Measurements from ENCODE around the gene GRK2. TPM values are rescaled to one million over a fixed set of nuclear protein-coding genes. Genes with fewer than 3 reads are reported as not detected.
"Not testable (repeated sequence)": the region's sequence is repeated elsewhere in the genome, so short reads cannot be mapped to it uniquely, and the experiment has no call there.

GRK2 gene
- total and polyA plus RNA-seq, 2 donors (not counting 1 experiment from before 2014, with no cell fraction given) = 20.1 to 28.9 TPM

DNA sequence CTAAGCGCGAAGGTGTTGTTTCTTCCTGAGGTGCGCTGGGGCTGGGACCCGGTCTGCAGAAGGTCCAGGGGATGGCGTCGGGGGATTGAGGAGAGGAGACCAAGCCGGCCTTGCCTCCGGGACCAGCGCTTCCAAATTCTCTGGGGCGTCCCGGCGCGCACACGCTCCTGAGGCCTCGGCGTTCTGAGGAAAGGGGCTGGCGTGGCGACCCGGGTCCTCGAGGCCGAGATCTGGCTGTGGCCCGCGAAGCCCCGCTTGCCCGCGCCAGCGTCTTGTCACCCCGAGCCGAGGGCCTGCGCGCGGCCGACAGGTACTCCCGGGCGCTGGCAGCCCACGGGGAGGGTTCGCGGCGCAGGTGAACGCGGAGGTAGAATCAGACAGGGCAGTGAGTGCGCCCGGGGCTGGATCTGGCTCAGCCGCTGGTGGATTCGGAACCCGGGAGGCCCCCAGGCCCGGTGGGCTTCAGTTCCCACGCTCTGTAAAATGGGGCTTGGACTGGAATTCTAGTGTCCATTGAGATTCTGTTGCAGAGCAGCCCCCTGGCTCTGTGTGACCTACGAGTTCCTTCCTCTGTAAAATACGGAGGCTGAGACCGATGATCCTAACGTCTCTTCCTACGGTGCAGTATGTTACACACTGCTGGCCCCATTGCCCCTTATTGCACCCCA is 51.7 kb downstream of the GRK2 start:
- peak overlapping the region; percentile 74 for H3K9ac ChIP-seq (ENCODE audit: insufficient read depth, low read length)
- H3K36me3 ChIP-seq (ENCODE audit: control insufficient read depth, insufficient read depth, low read length) = no peaks in the 10 kb centered on the region
- peak overlapping the region; percentile 92 for H2AFZ ChIP-seq (ENCODE audit: low read length)
- H3K27ac ChIP-seq (ENCODE audit: insufficient read depth, low read length) = peak overlapping the region; percentile 54
- H3K4me1 ChIP-seq (ENCODE audit: control insufficient read depth, extremely low read depth, insufficient read depth, low read length) = peaks cover 2% of the 10 kb centered on the region
- no peaks in the 10 kb centered on the region for H3K9me3 ChIP-seq (ENCODE audit: control insufficient read depth, insufficient read depth, low read depth, low read length)
- H4K20me1 ChIP-seq (ENCODE audit: control insufficient read depth, extremely low read depth, insufficient read depth, low read length) = no peaks in the 10 kb centered on the region
- TF ChIP-seq EZH2 (IDR thresholded peaks at IDR 0.05; ENCODE audit: low read length, missing control alignments) = no peak
- TF ChIP-seq CTCF (conservative IDR thresholded peaks at IDR 0.05 in 1 of 2, IDR thresholded peaks at IDR 0.05 in 1 of 2; ENCODE audit: low read depth in 1 of 2, low read length in 2 of 2) = no peak
- H3K4me3 ChIP-seq (replicated peaks in 1 of 4; ENCODE audit: control extremely low read depth in 1 of 4, insufficient read depth in 1 of 4, low read depth in 3 of 4, low read length in 4 of 4) = peak overlapping the region; percentile 67 to 83 (median 80)
- no peaks in the 10 kb centered on the region for H3K27me3 ChIP-seq (ENCODE audit: control insufficient read depth, insufficient read depth, low read length)
- no peaks in the 10 kb centered on the region for H3K79me2 ChIP-seq (ENCODE audit: control insufficient read depth, insufficient read depth, low read length)
- peak overlapping the region; percentile 81 for H3K4me2 ChIP-seq (ENCODE audit: extremely low read depth, insufficient read depth, low read length)
- no peak for DNase-seq (ENCODE audit: low read depth in 2 of 2)

- H3K4me2 ChIP-seq (ENCODE audit: extremely low read depth, insufficient read depth, low read length); H3K27me3 ChIP-seq (ENCODE audit: control insufficient read depth, insufficient read depth, low read length); H2AFZ ChIP-seq (ENCODE audit: low read length); H3K79me2 ChIP-seq (ENCODE audit: control insufficient read depth, insufficient read depth, low read length); H3K36me3 ChIP-seq (ENCODE audit: control insufficient read depth, insufficient read depth, low read length); DNase-seq (ENCODE audit: low read depth in 2 of 2); H3K9ac ChIP-seq (ENCODE audit: insufficient read depth, low read length); H3K4me1 ChIP-seq (ENCODE audit: control insufficient read depth, extremely low read depth, insufficient read depth, low read length); H3K9me3 ChIP-seq (ENCODE audit: control insufficient read depth, insufficient read depth, low read depth, low read length); H3K27ac ChIP-seq (ENCODE audit: insufficient read depth, low read length); H4K20me1 ChIP-seq (ENCODE audit: control insufficient read depth, extremely low read depth, insufficient read depth, low read length): not testable (repeated sequence)
- peak overlapping the region in 1 of 4 experiments; percentile 81 for H3K4me3 ChIP-seq (replicated peaks in 1 of 4; ENCODE audit: control extremely low read depth in 1 of 4, insufficient read depth in 1 of 4, low read depth in 3 of 4, low read length in 4 of 4)
These were observed 52.6 kb downstream of the GRK2 start for GRCh38 chr11:67318876-67319275.

- Histone ChIP-seq H3K4me2 (ENCODE audit: extremely low read depth, insufficient read depth, low read length) (no peak overlapping the region), H3K9ac (ENCODE audit: insufficient read depth, low read length) (no peak overlapping the region), H2AFZ (ENCODE audit: low read length) (no peak overlapping the region), H3K4me3 (replicated peaks in 1 of 4; ENCODE audit: control extremely low read depth in 1 of 4, insufficient read depth in 1 of 4, low read depth in 3 of 4, low read length in 4 of 4) (no peak overlapping the region), H3K79me2 (ENCODE audit: control insufficient read depth, insufficient read depth, low read length) (no peaks in the 10 kb centered on the region), H3K27ac (ENCODE audit: insufficient read depth, low read length) (no peak overlapping the region), H3K27me3 (ENCODE audit: control insufficient read depth, insufficient read depth, low read length) (no peaks in the 10 kb centered on the region), H3K9me3 (ENCODE audit: control insufficient read depth, insufficient read depth, low read depth, low read length) (no peaks in the 10 kb centered on the region), H3K4me1 (ENCODE audit: control insufficient read depth, extremely low read depth, insufficient read depth, low read length) (peaks cover 2% of the 10 kb centered on the region), H4K20me1 (ENCODE audit: control insufficient read depth, extremely low read depth, insufficient read depth, low read length) (no peaks in the 10 kb centered on the region), H3K36me3 (ENCODE audit: control insufficient read depth, insufficient read depth, low read length) (no peaks in the 10 kb centered on the region)
- DNase-seq (ENCODE audit: low read depth in 2 of 2) = no peak
- TF ChIP-seq CTCF (conservative IDR thresholded peaks at IDR 0.05 in 1 of 2, IDR thresholded peaks at IDR 0.05 in 1 of 2; ENCODE audit: low read depth in 1 of 2, low read length in 2 of 2) = no peak
- no peak for TF ChIP-seq EZH2 (IDR thresholded peaks at IDR 0.05; ENCODE audit: low read length, missing control alignments)
These were observed 53.7 kb downstream of the GRK2 start for GRCh38 chr11:67320011-67320410.
